Glomerular visceral epithelial cell (primary cell): Measurements from ENCODE around the gene PITPNM1.
"Not testable (repeated sequence)": the region's sequence is repeated elsewhere in the genome, so short reads cannot be mapped to it uniquely, and the experiment has no call there.

ENCODE experiments used
- DNase-seq: peaks from one replicate; pipeline ENCODE4 v3.0.0-alpha.2; 2016; ENCODE audit errors: extremely low spot score

Gene PITPNM1

GRCh38 chr11:67466367-67466766 is 38.8 kb downstream of the PITPNM1 start:
- no peak for DNase-seq

DNA sequence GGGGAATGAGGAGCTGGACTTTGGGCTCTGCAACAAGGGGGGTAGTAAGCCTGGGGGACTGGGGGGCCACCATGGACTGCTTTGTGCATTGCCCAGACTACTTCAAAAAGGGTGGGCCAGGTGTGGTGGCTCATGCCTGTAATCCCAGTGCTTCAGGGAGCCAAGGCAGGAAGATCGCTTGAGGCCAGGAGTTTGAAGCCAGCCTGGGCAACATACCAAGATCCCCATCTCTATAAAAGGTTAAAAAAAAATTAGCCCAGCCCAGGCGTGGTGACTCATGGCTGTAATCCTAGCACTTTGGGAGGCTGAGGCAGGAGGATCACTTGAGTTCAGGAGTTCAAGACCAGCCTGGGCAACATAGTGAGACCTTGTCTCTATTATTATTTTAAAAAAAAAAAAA is 39.6 kb downstream of the PITPNM1 start:
- DNase-seq: not testable (repeated sequence)

DNA sequence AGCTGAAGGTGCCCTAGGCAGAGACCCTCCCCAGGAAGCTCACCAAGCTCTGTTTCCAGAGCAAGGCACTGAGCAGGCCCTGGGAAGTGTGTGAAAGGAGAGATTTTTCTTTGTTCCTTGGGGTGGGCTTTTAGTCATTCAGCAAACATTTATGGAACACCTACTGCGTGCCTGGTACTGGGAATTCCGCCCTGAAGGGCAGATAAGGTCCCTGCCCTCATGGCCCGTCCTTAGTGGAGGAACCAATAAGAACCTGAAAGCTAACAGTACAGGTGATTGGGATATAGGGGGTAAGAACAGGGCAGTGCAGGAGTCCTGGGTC is 40.0 kb downstream of the PITPNM1 start:
- DNase-seq: no peak

DNA sequence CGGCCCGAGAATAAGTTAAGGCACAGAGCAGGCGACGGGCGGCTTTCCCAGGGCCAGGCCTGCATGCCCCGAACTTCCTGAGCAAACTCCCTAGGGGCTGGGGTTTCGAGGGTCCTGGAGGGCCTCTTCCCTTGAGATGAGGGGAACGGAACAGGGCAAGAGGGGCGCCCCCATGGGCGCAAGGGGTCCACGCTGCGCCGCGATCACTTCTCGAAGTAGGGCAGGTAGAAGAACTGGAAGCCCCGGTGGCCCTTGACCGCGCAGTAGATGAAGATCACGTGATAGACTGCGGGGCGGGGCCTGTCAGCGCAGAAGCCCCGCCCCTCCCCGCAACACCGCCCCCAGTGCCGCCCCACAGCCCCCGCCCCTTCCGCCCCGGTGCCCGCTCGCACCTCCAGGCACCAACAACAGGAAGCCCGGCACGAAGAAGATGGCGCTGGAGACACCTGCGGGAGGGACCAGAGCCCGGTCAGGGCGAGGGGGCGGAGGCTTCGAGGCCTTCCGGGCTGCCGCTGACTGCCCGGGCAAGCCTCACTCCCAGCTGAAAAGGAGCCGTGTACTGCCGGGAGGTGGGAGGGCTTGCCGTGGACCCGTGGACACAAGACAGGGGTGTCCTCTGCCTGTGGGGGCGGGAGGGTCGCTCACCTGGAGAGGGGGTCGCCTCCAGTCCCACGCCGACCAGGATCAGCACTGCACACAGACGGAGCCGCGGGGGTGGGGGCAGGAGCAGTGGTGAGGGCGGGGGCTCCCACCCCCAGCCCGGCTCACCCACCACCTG is 40.6 kb downstream of the PITPNM1 start:
- peak; percentile 94 for DNase-seq

- DNase-seq: peak; percentile 88
Measured at GRCh38 chr11:67463680-67464410, 41.3 kb downstream of the PITPNM1 start.

- no peak for DNase-seq
Measured at GRCh38 chr11:67463186-67463585, 42.0 kb downstream of the PITPNM1 start.

- no peak for DNase-seq
Measured at GRCh38 chr11:67458266-67458665, 46.9 kb downstream of the PITPNM1 start.

DNA sequence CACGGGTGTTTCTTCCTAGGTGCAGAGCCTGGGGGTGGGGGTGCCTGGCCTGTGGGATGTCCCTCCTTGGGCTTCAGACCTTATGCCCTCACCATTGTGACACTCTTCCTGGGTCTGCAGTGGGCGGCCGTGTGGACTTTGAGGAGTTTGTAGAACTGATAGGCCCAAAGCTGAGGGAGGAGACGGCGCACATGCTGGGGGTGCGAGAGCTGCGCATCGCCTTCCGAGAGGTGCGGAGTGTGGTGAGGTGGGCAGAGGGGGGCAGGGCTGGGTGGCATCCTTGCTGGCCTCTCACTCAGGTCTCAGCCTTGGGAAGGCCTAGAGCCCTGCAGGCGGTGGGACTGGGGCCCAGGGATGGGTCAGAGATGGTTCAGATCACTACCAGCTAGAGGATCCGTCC is 47.7 kb downstream of the PITPNM1 start:
- DNase-seq: no peak

GRCh38 chr11:67456068-67456705 is 49.0 kb downstream of the PITPNM1 start:
- DNase-seq: no peak

GRCh38 chr11:67455054-67455453 is 50.1 kb downstream of the PITPNM1 start, which contains the start of gene CABP4:
TSS of gene CABP4 (plus strand) at chr11:67455354. CDS start at chr11:67455424, 70 bp downstream.
- DNase-seq: no peak

- DNase-seq: no peak
Measured at GRCh38 chr11:67453816-67454732, 51.1 kb downstream of the PITPNM1 start.

- DNase-seq: no peak
Measured at GRCh38 chr11:67452141-67452952, 52.8 kb downstream of the PITPNM1 start, which contains the start of gene GPR152. TSS of gene GPR152 (minus strand) at chr11:67452729. CDS start at chr11:67452724, 5 bp downstream.

- no peak for DNase-seq
Measured at GRCh38 chr11:67451658-67451976, 53.5 kb downstream of the PITPNM1 start.

DNA sequence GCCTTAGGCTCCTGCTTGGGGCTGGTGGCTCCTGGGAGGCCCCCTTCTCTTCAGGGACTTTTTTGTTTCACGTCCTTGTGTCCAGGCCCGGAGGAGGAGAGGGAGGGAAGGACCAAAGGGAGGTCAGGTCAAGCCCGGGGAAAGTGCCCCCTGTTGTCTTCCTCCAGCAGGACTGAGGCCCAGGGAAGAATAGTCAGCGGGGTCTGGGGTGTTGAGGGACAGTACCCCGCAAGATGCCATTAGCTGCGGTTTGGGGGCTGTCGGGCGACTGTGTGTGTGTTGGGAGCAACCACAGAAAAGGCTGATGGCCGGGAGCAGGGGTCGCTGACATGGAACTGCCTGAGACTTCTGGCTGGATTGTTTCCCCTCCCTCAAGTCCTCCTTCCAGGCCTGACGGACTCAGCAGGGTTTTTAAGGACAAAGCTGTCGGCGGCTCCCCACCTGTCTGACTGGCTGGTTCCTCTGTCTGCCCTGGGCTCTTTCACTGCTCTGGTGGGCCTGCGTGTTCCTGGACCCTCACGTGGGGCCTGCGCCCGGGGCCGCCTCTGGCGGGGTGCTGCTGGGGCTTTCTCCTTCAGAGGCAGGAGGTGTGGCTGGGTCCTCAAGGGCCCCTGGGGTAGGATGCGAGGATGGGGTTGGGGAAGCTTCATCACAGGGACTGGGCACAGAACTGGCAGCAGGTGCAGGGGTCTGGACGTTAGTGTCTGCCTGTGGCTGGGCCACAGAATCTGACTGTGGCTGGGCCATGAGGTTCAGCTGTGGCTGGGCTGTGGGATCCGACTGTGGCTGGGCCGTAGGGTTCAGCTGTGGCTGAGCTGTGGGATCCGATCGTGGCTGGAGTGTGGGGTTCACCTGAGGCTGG is 54.1 kb downstream of the PITPNM1 start:
- DNase-seq: no peak

DNA sequence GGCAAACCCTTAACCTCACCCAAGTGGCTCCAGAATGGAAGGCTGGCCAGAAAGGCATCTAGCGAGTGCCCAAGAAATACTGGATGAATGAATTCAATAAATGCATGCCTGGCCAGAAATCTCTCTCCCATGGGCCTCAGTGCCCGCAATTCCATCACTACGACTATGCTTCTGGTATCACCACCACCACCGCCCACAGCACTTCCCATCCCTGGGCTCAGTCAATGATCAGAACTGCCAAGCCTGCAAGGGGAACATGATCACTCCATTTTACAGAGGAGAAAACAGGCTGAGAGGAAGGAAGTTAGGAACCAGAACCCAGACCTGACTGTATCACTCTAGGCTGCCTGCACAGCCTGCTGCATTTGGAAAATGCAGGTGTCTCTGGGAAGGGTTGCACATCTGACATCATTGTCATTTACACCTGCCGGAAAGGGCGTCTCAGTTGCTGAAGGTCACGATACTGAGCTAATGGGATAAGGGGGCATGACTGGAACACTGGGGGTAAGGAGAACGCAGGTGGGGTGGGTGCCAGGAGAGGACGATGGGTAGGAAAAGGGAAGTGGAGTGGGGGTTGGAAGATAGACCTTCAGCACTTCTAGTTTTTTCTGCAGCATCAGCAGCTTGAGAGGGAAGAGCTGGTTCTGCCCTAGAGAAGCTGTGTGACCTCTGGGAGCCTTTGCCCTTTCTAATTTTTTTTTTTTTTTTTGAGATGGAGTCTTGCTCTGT is 55.9 kb downstream of the PITPNM1 start:
- no peak for DNase-seq

- no peak for DNase-seq
Measured at GRCh38 chr11:67448220-67448609, 56.9 kb downstream of the PITPNM1 start.

DNA sequence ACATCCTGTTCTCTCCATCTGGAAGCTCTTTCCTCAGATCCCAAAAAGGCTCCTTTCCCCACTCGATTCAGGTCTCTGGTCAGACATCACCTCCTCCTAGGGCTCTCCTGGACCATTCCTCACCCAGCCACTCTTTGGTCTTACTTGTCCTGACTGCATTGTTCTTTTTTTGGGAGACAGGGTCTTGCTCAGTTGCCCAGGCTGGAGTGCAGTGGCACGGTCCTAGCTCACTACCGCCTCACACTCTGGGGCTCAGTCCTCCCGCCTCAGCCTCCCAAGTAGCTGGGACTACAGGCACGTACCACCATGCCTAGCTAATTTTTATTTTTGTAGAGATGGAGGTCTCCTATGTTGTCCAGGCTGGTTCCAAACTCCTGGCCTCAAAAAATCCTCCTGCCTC is 59.6 kb downstream of the PITPNM1 start:
- DNase-seq: no peak

DNA sequence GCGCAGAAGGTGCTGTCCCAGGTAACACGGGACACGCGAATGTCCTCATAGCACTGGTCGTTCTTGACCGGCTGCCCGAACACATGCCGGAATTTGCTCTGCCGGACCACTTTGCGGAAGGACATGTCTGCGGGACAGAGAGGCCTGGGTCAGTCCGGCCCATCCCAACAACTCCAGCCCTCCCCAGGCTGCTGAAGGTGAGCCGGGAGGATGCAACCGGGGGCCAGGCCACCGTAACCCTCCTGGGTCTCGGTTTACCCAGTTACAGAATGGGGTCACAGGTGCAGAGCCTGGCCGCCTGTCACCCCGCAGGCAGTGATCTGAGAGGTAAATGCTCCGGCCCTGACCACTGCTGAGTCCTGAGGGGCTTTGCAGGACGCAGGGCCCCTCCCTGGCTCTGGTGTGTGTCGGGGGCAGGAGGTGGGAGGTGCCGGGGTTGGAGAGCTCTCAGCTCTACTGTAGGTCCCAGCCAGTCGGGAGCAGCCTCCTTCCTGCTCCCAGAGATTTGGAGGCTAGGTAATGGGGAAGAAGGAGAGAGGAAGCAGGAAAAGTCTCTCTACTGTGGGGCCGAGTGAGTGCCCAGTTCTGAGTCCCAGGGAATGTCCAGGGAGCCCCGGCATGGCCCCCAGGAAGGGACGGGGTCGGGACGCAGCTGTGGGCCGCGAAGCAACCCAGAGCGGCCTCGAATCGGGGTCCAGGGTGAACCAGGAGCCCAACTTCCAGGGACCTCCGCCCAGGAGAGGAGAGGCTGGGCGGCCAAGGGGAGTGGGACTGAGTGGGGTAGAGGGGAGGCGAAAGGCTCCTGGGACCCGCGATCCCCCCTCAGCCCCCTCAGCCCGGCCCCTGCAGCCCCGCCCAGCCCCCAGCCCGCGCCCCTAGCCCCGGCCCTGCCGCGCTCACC is 62.4 kb downstream of the PITPNM1 start:
- no peak for DNase-seq
